CD4-positive, alpha-beta T cell treated with Interleukin-17A for 1 hour (primary cell): Measurements from ENCODE around the gene LIF.
"Not testable (repeated sequence)": the region's sequence is repeated elsewhere in the genome, so short reads cannot be mapped to it uniquely, and the experiment has no call there.

Experiments
- DNase-seq: peaks from one replicate; pipeline ENCODE4 v3.0.0-alpha.2; 2020

Gene LIF

GRCh38 chr22:30240541-30241417 lies 5.8 kb downstream of the LIF start:
- DNase-seq, result no peak

- no peak for DNase-seq
Observed at GRCh38 chr22:30239488-30240405, 6.8 kb downstream of the LIF start.

DNA sequence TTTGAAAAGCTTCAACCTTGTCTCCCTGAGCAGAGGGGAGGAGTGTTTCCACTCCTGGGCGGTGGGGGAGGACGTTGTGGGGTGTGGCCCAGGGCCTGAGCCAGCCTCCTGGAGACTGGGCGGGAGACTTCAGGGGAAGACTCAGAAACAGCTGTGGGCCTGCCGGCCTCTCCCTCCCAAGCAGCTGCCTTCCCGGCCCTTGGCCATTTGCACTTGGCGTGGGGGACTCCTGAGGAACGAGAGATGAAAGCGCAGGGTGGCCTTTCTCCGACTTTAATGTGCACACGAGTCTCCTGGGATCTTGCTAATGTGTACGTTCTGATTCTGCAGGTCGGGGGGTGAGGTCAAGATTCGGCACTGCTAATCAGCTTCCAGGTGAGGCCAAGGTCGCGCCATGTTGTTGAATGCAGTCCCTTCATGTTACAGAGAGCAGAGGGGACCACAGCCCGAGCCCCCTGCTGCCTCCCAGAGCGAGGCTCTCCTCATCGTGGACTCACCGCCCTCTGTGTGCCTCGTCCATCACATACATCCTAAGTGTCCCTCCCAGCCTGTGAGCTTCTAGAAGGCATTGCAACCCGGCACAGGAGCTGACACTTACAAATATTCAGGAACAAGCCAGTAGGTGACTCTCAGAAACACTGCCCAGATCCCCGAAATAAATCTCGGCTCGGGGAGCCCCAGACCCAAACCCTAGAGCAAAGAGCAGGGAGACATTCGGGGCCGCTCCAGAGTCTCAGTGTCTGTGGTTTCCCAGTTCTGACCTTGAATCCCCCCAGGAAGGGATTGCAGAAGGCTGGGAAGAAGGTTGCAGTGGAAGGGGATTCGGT lies 7.7 kb downstream of the LIF start:
- no peak for DNase-seq

- DNase-seq, result no peak
Observed at GRCh38 chr22:30238136-30238535, 8.4 kb downstream of the LIF start.

- no peak for DNase-seq
Observed at GRCh38 chr22:30236875-30237274, 9.7 kb downstream of the LIF start.

DNA sequence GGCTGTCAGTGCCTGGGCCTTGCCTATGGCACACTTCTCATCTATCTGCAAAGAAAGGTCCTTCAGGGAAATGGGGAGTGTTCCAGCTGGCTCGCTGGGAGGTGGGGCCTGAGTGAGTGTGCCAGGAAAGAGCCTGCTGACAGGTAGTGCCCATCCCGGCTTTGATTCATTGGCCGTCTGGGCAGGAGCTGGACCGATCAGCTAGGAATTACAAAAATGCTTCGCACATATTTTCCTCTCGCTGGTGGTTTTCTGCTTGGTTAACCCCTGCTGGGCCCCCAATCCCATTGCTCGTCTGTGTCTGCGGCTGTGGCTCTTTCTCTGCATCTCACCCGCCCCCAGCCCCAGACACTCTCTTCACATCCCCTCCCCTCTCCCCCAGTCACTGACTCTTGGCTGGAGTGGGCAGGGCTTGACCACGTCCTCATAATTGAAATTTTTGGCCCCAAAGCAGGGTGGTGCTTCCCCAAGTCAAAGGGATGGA lies 10.8 kb downstream of the LIF start:
- DNase-seq, result no peak

- DNase-seq, result no peak
Observed at GRCh38 chr22:30234786-30235470, 11.6 kb downstream of the LIF start.

GRCh38 chr22:30234325-30234724 lies 12.2 kb downstream of the LIF start:
- not testable (repeated sequence) for DNase-seq

DNA sequence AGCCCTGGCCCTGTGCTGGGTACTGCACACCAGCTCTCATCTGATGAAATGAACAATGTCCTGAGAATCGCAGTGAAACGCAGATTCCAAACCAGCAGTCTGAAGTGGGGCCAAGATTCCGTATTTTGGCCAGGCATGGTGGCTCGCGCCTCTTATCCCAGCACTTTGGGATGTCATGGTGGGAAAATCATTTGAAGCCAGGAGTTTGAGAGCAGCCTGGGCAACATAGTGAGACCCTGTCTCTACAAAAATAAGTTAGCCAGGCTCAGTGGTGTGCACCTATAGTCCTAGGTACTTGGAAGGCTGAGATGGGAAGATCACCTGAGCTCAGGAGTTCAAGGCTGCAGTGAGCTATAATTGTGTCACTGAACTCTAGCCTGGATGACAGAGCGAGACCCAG lies 13.0 kb downstream of the LIF start:
- DNase-seq, result no peak

DNA sequence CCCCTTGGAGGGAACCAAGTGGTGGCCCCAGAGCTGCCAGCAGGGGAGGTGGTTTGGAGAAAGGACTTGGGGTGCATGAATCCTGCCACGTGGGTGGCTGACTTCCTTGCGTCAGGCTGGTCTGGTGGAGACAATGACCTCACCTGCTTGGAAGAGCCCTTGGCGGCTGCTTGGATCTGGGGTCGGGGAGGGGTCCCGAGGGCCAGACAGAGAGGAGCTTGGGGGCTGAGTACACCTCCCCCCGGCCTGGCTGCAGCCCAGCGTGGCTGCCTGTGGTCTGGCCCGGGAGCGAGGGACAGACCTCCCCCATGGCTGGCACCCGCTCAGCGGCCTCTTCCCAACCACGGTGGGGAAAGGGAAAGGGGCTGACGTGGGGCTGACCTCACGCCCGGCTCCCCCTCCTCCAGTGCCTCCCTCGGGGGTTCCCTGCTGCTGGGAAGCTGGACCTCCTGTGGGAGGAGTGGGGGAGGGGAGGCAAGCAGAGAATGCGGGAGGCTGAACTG lies 13.8 kb downstream of the LIF start:
- DNase-seq, result no peak

GRCh38 chr22:30230787-30231461 lies 15.6 kb downstream of the LIF start:
- no peak for DNase-seq

GRCh38 chr22:30230330-30230729 lies 16.2 kb downstream of the LIF start:
- no peak for DNase-seq

DNA sequence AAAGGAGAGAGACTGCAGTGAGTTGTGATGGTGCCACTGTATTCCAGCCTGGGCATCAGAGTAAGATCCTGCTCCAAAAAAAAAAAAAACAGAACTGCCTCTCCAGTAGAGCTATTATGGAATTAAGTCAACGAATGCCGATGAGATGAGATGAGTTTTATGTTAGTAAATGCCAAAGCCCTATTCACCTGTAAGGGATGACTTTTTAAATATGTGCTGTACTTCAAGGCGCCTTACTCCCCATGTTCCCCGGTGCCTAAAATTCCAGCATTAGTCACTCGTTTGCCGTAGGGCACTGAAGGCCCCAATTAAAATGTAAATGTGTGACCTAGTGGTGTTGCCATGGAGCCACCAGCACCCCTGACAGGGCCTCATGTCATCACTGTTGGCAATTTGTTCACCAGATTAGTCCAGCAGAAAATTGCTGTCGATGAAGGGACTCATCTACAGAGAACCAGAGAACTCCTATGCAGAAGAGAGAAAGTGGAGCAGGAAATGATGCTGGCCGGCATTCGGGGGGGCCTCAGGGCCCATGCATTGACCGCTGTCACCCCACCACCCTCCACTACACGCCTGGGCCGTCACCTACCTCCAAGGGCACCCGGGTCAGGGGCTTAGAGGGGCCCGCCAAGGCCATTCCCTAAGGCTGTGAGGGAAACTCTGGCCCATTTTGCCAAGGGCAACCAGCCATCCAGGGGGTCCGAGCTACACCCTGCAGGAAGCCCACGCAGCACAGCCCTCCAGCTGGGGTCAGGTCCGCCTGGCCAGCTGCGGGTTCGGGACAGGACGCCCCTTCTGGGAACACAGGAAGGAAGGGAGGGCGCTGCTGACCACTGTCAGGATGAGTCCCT lies 17.8 kb downstream of the LIF start:
- DNase-seq, result no peak

GRCh38 chr22:30227438-30228228 lies 18.9 kb downstream of the LIF start:
- DNase-seq, result no peak

GRCh38 chr22:30226192-30226832 lies 20.2 kb downstream of the LIF start:
- no peak for DNase-seq

DNA sequence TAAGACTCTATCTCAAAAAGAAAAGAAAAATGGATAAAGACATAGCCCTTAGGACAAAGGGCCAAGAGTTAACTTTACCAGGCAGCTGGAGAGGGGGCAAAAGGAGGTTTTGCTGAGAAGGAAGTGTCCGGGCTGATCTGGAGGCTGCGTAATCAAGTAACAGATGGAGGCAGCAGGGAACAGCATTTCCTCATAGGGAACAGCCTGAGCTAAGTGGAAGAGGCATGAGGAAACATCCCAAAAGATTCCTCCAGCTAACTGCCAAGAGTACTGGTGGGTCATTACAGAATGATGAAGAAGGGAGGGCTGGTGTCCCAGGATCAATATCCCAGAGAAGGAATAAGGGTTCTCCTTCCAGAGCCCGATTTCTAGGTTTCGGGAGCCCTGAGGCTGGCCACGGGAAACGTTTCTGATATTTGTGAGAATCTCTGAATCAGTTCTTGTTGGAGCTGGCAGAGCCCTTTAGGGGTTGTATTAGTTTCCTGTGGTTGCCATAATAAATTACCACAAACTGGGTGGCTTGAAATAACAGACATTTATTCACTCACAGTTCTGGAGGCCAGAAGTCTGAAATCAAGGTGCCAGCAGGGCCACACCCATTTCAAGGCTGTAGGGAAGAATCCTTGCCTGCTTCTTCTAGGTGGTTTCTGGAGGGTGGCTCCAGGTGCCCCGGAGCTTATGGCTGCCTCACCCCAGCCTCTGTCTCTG lies 21.2 kb downstream of the LIF start:
- no peak for DNase-seq

DNA sequence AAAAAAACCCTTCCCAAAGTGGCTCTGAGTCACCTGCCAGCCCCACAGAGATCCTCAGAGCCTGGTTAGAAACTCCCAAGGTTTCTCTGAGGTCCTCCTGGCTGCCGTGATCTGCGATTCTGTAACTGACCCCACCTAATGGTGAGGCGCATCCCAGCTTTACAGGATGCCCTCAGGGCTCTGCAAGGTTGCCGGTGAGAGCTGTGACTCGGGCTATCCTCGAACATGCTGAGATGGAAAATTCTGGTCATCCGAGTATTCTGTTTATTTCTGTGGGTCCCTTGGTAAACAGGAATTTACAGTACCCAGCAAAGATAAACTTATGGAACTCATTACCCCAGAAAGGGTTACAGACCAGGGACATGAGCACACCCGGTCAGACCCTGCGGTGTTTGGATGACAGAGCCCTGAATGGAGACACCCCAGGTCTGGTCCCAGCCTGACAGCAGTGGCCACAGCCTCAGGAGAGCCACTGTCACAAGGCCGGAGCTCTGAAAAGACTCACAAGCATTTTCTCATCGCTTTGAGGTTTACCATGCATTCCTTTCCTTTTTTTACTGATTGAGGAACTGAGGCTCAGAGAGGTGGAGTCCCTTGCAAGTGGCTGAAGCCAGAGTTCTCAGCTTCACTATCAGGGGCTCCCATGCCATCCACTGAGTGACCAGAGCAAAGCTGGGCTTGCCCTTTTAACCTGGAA lies 22.2 kb downstream of the LIF start:
- no peak for DNase-seq

DNA sequence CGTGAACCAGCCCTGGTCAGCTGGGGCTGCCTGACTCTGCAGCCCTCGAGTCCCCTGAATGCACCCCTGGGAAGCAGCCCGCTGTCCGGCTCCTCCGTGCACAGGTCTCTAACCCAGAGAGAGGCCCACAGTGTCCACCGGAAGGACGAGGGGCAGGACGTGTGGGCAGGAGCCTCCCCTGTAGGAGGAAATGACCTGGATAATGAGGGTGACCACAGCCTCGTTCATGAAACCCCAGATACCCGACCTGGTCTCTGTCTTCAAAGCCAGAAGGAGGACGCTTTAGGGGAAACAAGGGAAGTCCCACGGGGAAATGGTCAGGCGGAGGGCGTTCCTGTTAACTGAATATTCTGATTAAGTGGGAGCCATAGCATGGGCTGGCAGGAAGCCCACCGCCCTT lies 23.3 kb downstream of the LIF start:
- DNase-seq, result no peak
